Measurements from ENCODE around the gene SNRPA. TPM values are rescaled to one million over a fixed set of nuclear protein-coding genes. Genes with fewer than 3 reads are reported as not detected.

SNRPA gene
- total RNA-seq, 4 donors from 2014 or later, result 52.8 to 92.7 (median 70.9) TPM

GRCh38 chr19:40776364-40776763 is 25.4 kb downstream of the SNRPA start:
- no peaks in the 10 kb centered on the region for H3K9me3 ChIP-seq
- WGBS, 2 donors, result 57 to 62% methylated on average over 7 of the region's 7 CpGs
- H3K27me3 ChIP-seq, result no peaks in the 10 kb centered on the region
- no peak for DNase-seq (ENCODE audit: low spot score in 2 of 2)
- peaks cover 0 to 37% (median 18%) of the 10 kb centered on the region in 4 donors for H3K4me1 ChIP-seq
- peaks cover 0 to 8% (median 0%) of the 10 kb centered on the region in 3 donors for H3K36me3 ChIP-seq
- peak overlapping the region; percentile 60 to 97 (median 92) for H3K27ac ChIP-seq
- no peak for TF ChIP-seq POLR2A (IDR thresholded peaks at IDR 0.05)
- no peak for TF ChIP-seq EP300 (IDR thresholded peaks at IDR 0.05)
- H3K4me3 ChIP-seq, result peak overlapping the region in 3 of 4 donors; percentile 44 to 95 (median 81)

- peaks cover 0 to 37% (median 18%) of the 10 kb centered on the region in 4 donors for H3K4me1 ChIP-seq
- H3K4me3 ChIP-seq, result peak overlapping the region; percentile 44 to 95 (median 78)
- peak overlapping the region; percentile 87 to 97 (median 92) for H3K27ac ChIP-seq
- peak; percentile 88 to 98 for DNase-seq (ENCODE audit: low spot score in 2 of 2)
- H3K36me3 ChIP-seq, result peaks cover 0 to 7% (median 0%) of the 10 kb centered on the region in 3 donors
- 7 to 8% methylated on average over 13 of the region's 13 CpGs for WGBS, 2 donors
- no peaks in the 10 kb centered on the region for H3K9me3 ChIP-seq
- no peak for TF ChIP-seq EP300 (IDR thresholded peaks at IDR 0.05)
- TF ChIP-seq POLR2A (IDR thresholded peaks at IDR 0.05), result no peak
- TF ChIP-seq CTCF (IDR thresholded peaks at IDR 0.05), result peak in 1 of 5 experiments; percentile 9
- no peaks in the 10 kb centered on the region for H3K27me3 ChIP-seq
These were observed 26.1 kb downstream of the SNRPA start for GRCh38 chr19:40776932-40777644.

GRCh38 chr19:40777645-40777936 is 26.6 kb downstream of the SNRPA start:
- no peaks in the 10 kb centered on the region for H3K9me3 ChIP-seq
- peak overlapping the region; percentile 44 to 95 (median 78) for H3K4me3 ChIP-seq
- WGBS, 2 donors, result 1% methylated on average over 10 of the region's 10 CpGs
- H3K36me3 ChIP-seq, result peaks cover 0 to 12% (median 0%) of the 10 kb centered on the region in 3 donors
- H3K27me3 ChIP-seq, result no peaks in the 10 kb centered on the region
- no peak for DNase-seq (ENCODE audit: low spot score in 2 of 2)
- no peak for TF ChIP-seq POLR2A (IDR thresholded peaks at IDR 0.05)
- no peak for TF ChIP-seq CTCF (IDR thresholded peaks at IDR 0.05)
- no peak for TF ChIP-seq EP300 (IDR thresholded peaks at IDR 0.05)
- peak overlapping the region; percentile 87 to 97 (median 92) for H3K27ac ChIP-seq
- H3K4me1 ChIP-seq, result peaks cover 0 to 37% (median 18%) of the 10 kb centered on the region in 4 donors

GRCh38 chr19:40777937-40778705 is 27.1 kb downstream of the SNRPA start, which contains the start of gene RAB4B:
RAB4B (plus strand) TSS chr19:40778247; CDS start chr19:40778376, 129 bp downstream.
- DNase-seq (ENCODE audit: low spot score in 2 of 2), result peak; percentile 99 to 100
- H3K4me3 ChIP-seq, result peak within 1 kb of the TSS; percentile 51 to 95 (median 78)
- no peaks in the 10 kb centered on the region for H3K9me3 ChIP-seq
- no peaks in the 10 kb centered on the region for H3K27me3 ChIP-seq
- peaks cover 0 to 37% (median 18%) of the 10 kb centered on the region in 4 donors for H3K4me1 ChIP-seq
- peak within 1 kb of the TSS; percentile 87 to 97 (median 92) for H3K27ac ChIP-seq
- 1% methylated on average over 54 to 56 of the region's 56 CpGs for WGBS, 2 donors
- peaks cover 0 to 15% (median 0%) of the 10 kb centered on the region in 3 donors for H3K36me3 ChIP-seq
- TF ChIP-seq EP300 (IDR thresholded peaks at IDR 0.05), result peak; percentile 27 to 79
- TF ChIP-seq POLR2A (IDR thresholded peaks at IDR 0.05), result peak; percentile 47 to 88
- peak in 2 of 5 experiments; percentile 55 to 62 for TF ChIP-seq CTCF (IDR thresholded peaks at IDR 0.05)

GRCh38 chr19:40778706-40779284 is 27.8 kb downstream of the SNRPA start:
- no peaks in the 10 kb centered on the region for H3K9me3 ChIP-seq
- WGBS, 2 donors, result 7 to 9% methylated on average over 7 of the region's 7 CpGs
- H3K4me3 ChIP-seq, result peak overlapping the region; percentile 51 to 95 (median 78)
- TF ChIP-seq EP300 (IDR thresholded peaks at IDR 0.05) (no peak), CTCF (IDR thresholded peaks at IDR 0.05) (no peak), POLR2A (IDR thresholded peaks at IDR 0.05) (no peak)
- peaks cover 0 to 37% (median 18%) of the 10 kb centered on the region in 4 donors for H3K4me1 ChIP-seq
- H3K27ac ChIP-seq, result peak overlapping the region; percentile 83 to 97 (median 89)
- H3K36me3 ChIP-seq, result peaks cover 0 to 22% (median 0%) of the 10 kb centered on the region in 3 donors
- no peaks in the 10 kb centered on the region for H3K27me3 ChIP-seq
- DNase-seq (ENCODE audit: low spot score in 2 of 2), result no peak
